GM19395 (cell line): ENCODE measurements around the gene MAP1B.

Experiments
- ATAC-seq: cut with Tn5 transposase; IDR thresholded peaks from one replicate; pipeline ENCODE4 v1.9.1; 2021; ENCODE audit warnings: mild to moderate bottlenecking, moderate library complexity; ENCODE audit not compliant: unreplicated experiment

The MAP1B gene

DNA sequence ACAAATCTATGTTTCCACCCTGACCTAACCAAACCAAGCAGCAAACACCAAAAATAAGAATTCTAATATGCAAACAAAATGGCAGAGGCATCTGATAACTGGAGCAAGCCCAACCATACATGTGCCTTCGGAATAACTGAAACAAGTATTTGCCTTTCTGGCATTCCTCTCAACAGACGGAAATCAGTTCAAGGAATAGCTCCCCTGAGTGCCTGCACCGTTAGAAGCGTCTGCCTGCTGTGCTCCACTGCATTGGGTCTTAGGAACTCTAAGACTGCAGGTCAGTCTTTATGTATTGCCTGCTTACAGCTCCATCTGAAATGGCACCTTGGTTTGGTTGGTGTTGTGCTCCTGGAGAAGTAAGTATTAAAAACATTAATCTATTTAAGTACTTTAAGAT is 114.3 kb downstream of the MAP1B start:
- no peak for ATAC-seq

DNA sequence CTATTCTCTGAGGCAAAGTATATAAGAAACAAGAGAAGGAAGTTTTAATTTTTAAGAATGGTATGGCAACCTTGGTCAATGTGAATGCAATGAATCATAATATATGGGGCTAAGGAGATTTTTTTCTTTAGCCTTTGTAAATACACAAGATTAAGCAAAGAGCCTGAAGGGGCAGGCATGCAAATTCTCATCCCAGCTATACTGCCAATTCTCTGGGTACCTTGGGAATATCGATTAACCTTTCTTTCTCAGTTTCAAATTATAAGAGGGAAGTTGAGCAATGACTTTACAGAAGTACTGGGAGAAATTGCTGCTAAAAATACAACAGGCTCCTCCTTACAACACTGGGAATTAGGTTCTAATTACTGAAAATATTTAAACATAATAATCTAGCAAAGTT is 115.2 kb downstream of the MAP1B start:
- ATAC-seq = no peak

DNA sequence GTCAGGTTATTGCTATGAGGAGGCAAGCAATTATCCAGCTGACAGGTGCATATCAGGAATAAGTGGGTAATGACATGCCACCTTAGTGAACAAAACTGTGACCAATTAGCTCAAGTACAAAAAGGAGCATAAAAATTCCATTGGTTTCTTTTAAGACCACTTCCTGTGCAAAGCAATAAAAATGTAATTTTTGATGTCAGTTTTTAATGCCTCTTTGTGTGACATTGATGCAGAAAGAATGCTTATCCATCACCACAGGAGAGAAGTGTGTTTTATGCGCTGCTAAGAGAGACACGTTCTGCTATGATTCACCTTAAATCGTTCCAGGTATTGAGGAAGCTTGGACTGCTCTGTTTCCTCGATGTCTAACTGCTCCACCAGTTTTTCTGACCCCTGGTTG is 116.1 kb downstream of the MAP1B start:
- no peak for ATAC-seq

DNA sequence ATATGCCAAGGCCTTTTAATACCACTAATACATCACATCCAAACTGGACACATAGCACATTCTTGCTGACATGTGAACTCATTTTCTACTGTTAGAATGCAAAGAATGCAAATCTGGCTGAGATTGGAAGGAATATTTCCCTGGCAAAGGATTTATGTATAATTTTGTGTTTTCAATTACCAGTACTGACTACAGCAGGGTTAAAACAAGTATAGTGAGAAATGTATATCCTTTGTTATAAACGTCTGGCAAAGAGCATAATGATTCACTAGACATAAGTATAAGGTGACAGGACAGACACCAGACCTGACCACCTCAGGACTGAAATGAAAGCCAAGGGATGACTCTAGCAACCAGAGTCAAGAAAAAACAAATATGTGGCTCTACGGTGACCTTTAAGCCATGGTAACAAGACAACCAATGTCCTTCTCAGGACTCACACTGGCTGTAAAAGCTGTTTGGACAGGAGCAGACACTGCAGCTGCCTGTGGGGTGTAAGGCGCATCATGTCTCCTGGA is 117.7 kb downstream of the MAP1B start:
- no peak for ATAC-seq

DNA sequence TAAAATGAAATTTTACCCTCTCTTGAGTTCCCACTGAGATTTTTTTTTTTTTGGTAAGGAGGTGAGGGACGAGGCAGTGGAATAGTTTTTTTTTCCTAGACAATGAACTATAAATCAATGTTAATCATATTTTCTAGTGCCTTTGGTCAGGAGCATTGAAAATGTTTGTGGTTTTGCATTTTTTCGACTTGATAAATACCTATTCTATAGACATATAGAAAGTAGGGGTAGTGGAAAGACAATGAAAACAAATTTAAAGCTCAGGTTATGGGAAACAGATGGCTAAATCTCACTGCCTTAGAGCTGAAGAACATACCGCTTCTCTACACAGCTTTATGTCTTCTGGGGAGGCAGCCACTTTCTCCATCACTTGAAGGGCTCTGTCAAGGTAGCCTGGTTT is 118.5 kb downstream of the MAP1B start:
- no peak for ATAC-seq

DNA sequence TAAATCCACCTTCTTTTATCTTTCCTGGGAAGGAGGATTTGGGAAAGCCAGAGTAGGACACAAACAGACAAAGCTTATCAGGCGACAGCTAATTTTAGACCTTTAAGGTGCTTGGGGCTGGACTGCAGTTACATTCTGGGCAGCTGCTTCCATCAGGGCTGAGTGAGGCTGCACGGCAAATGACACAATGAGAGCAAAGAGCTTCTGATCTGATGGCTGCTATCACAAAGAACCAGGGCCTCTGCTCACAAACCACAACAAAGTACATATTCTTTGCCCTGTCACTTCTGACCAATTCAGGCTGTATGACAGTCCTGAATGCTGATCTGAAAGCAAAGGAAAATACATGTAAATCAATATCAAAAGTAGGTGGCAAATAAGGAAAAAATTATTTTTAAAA is 119.7 kb downstream of the MAP1B start:
- ATAC-seq = no peak

DNA sequence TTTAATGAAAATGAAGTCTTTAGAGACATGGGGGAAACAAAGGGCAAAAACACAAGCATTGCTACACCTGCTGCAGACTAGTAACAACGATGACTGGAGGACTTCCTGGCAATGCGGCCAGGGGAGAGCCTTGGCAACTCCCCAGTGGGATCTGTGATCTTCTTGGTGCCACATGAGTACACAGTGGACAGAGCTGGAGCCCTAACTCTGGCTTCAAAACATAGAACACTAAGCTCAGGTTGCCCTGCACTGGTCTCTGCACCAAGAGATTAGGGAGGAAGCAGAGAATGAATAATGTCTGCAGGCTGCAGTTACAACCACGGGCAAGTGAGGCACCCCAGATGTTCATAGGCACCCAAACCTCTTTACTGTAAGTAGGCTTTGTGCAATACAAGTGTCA is 121.7 kb downstream of the MAP1B start:
- no peak for ATAC-seq

DNA sequence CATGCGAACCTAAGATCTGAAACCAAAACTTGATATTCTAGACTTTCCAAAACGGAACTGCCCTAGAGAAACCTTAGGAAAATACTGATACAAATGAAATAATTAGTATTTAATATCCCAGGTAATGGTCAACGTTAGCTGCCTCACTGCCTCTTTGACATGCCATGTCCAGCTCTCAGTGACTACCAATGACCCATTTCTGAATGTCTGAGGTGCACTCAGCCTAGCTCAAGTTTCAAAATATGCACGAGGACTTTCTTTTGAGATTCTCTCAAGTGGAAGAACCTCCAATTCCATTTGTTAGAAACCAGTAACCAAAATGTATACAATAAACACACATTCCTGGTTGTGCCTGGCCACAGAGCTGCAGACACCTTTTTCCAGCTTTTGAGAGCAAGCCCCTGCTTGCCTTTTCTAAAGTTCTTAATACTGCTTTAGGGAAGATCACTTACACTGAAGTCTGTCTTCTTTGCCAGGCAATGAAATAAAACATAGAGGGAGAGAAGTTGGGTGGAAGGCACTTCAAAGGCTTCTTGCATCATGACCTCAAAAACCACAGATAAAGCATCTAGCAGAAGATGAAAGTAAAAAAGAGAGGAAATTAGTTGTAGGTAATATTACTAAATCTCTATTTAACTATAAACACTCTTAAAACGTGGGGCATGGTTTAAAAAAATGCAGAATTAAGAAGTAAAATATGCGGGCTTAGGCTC is 124.9 kb downstream of the MAP1B start:
- peak; percentile 47 for ATAC-seq

DNA sequence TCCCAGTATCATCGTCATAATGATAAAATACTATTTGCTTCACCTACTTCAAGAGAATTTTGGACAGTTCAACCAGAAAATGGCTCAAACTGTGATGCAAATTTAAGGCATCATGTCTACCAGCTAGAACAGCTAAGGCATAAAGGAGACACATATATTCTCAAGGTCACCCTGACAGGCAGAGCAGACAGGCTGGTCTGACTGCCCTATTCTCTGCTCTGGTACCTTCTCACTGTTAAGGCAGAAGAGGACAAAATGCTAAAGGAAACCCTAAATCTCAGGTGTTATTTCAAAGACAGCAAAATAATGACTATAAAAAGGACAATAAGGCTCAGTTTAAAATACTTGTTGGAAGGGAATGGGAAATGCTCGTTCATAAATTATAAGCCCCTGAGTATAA is 125.6 kb downstream of the MAP1B start:
- ATAC-seq = no peak

DNA sequence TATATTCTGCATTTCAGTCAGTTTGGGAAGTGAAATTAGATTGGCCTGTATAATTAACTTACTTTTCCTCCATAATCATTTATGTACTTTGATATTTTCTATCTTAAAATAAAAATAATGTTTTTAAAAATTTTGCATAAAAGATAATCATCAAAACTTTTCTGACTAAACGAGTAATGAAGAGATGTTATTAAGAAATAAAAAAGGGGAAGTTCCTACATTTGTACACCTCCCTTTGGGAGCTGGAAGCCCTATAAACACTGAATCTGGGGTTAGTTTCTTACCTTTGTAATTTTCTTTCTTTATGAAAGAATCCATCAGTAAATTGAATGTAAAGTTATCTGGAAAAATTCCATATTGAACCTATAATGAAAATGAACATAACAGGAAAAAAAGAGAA is 126.6 kb downstream of the MAP1B start:
- no peak for ATAC-seq

DNA sequence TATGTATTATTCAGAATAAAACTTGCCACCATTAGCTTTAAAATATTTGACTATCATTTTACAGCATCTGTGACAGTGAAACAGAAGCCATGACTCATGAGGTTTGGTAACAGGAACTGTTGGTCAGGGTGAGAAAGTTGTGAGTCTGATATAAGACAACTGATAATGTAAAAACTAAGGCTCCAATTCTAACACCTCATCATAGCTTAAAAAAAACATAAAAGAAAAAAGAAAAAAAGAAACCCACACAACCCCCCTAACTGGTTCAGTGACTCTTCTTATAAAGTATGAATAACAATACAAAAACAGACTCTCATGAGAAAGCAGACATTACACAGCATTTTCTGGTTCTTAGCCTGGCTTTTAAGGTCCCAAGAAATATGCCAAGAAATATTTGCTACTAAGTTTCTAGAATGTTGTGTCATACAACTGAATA is 127.0 kb downstream of the MAP1B start:
- ATAC-seq = peak; percentile 88

DNA sequence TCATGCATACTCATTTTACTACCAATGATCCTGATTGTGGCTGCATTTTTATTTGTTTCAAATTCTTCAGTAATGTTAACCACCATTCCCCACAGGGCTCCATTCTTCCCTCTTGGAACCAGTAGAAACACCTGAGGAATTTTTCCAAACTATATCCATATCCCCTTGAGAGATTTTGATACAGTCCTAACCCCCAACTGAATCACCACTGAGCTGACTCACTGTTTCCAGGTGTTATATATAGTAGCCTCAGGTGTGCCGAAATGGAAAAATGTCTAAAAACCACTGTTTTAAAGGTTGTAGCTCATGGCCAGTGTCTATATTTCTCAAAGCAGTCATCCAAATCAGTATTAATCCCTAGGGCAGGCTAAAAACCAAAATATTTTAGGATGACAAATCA is 127.6 kb downstream of the MAP1B start:
- no peak for ATAC-seq

DNA sequence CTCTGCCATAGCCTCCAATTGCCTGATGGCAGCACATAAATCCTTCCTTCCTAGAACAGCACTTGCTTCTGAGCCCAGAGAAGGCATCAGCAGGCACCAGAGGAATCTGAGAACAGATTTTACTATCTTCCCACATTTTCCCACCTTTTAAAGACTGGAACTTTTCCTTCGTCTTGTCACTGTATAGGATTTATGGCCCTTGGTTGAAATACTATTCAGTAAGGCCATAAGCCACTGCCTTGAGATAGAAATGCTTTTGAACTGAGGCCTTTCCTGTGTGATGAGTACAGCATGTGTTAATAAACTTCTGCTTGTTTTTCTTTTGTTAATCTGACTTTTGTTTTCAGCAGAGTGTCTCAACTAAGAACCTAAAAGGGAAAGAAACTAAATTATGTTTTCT is 128.4 kb downstream of the MAP1B start:
- no peak for ATAC-seq

DNA sequence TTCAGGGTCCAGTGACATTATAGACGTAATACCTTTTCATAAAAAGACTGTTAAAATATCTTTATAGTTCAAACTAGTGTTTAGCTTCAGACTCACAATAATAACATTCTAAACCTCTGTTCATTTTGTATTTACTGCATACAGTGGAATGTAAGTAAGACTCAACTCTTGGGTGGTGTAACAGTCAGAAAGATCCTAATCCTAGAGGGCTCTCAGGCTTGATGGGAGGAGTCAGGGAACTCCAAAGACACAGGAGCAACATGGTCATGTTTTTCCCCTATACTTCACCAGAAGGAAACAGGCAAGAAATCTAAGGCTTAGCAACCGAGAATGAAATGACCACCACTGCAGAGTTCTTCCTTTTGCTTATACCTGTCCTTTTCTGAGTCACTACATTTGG is 130.1 kb downstream of the MAP1B start:
- no peak for ATAC-seq

DNA sequence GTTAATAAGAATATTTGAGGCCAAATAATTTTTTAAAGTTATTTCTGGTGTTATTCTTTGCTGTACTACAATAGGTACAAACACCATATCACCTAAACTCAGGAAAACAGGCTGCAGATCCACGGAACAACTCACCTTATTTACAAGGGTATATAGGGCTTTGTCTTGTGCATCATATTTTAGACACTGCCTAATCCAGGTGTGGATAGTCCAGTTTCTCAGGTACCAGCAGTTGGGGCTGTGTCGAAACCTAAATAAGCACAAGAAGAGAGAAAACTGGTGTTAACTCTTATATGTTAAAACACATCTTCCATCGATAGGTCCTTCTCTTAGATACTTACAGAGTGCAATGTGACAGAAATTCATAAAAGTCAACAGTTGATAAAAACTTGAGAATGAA is 130.6 kb downstream of the MAP1B start:
- no peak for ATAC-seq

DNA sequence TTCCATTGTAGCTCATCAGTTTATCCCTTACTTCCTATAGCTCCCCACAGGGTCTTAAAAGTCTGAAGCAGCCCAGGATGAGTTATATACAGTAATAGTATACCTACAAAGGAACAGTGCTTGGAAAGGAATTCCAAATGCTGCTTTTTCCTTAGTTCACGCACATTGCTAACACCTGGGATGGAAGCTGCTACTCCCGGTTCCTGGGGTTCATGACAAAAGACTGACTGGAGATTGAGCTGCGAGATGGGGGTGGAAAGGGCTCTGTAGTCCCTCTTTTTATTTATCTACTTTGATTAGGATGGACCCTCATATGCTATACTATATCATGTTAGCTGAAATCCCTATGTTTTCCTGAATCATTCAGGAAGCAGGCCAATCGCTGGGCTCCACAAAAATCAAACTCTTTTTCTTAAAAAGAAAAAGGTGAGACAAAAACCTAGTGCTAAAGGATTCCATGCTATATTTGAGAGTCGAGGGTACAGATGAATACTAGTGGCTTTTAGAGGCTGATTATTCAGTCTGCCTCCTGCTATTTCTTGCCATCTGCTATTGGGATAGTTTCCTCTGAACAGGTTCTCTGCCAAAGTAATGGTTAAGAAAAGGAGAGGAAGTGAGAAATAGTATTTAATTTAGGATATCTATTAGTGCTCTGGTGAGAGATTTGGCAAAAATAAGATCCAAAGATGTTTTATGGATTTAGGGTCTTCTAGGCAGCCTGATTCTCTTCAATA is 131.6 kb downstream of the MAP1B start:
- no peak for ATAC-seq

DNA sequence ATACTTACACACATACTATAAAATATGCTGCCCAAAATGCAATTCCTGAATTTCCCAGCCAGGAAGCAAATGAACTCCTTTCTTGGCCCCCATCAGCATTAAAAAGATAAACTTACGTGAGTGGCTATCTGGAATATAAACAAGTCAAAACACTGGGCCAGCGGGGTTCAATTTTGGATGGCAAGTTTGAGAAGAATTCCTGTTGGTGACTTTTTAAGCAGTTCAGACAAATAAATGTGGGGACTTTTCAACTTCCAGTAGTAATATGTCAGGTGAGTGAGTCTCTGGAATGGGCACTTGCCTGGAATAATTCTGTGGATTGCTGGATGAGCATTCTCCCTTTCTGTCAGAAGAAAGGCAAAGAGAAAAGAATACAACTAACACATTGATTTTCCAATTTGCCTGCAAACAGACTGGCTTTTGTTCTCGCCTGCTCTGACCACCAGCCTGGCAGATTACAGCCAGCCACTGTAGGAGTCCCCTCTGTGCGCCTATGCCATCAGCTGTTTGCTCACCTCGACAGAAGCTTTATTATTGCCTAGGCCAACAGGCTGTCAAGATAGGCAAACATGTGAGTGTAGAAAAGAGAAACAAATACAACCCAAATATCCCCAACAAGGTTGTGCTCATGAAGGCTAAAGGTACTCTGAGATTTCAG is 134.2 kb downstream of the MAP1B start:
- ATAC-seq = no peak

DNA sequence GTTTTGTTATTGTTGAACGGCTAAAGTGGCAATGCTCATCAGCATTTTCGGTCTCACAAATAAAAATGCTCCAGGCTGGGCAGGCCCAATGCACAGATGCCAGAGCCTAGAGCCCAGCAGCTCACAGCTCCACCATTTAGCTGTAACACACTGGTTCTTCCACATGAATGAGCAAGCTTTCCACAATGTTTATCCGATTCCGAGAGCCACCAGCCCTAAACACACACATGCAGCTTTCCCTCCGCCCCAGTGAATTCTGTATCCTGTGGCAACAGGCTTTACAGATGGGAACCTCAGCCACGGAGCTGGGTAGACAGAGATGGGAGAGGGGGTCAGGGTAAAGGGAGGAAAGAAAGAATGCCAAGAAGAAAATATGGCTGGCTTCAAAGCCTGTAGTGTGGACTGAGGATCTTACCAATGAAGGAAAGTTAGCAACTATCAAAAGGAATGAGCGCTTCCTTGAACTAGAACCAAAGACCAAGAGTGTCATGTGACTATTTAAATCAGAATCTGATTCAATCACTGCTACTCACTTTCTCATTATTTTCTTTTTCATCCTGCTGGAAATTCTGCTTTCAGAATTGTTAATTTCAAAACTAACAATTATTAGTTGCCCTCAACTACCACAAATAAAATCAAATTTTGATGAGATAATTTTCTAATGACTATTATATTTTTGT is 135.7 kb downstream of the MAP1B start:
- ATAC-seq = no peak

DNA sequence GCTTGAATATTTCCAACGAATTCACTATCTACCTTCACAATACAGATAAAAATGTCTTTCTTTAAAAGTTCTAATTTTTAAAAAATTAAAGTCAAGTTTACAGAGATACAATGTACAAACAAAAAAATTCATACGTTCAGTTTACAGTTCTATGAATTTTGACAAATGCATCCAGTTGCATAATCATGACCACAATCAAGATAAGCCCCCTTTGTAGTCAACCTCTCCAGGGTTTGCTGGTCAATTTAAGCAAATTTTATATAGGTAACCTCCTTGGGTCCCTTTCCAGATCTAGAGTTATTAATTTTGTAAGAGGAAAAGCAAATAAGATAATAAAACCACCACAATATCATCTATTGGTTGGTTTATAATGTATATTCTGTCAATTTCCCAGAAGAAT is 136.4 kb downstream of the MAP1B start:
- ATAC-seq = no peak

DNA sequence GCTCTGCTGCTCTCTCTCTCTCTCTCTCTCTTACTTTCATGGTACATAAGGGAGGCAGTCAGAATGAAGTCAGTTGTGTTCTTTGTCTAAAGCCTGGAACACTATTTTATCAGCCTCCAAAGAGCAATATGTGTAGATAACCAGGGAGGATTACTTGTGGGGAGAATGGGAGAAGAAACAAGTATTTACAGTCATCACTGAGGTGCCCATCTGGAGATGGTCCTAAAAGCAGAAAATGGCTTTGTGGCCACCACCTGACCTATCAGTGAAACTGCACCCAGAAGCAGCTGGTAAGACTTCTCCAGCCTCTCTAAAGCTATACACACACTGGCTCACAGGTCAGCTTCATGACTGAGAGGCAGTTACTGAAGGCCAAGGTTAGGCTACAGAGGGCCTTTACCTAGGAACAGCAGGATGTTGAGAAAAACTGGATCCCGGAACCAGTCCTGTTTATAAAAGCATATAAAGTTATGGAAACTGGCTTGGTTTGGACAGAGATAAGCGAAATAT is 137.6 kb downstream of the MAP1B start:
- ATAC-seq = peak; percentile 90

DNA sequence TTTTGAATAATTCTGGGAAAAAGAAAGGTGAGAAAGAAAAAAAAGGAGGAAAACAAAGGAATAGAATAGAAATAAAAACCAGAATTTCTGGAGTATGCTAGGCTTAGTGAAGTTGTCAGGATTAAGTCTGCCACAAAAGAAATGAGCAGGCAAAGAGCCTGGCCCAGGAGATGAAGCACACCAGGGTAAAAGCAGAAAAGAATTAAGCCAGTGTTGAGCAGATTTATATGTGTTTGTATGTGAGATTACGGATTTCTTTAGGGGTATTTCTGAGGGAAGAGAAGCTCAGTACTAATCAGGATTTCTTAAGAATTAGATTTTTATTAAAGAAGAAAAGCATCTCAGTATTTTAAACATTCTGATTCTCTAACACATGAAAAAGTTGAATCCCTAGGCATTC is 138.3 kb downstream of the MAP1B start:
- no peak for ATAC-seq
